Upper lobe of left lung (tissue), 4 donors: Measurements from ENCODE around the gene KLHL17.

ENCODE experiments used
- EP300 ChIP-seq, 4 donors: sonication (generic); formaldehyde crosslinking; IDR thresholded peaks; one replicate each; pipeline ENCODE4 v1.5.1; 2017; ENCODE audit warnings: antibody characterized with exemption in 4 of 4, control low read depth in 2 of 4
- POLR2AphosphoS5 ChIP-seq, 2 donors: sonication (generic); formaldehyde crosslinking; IDR thresholded peaks; one replicate each; pipeline ENCODE4 v1.5.1; 2017; ENCODE audit warnings: antibody characterized with exemption in 2 of 2
- TF ChIP-seq, protein P1 (sequence below), 6 experiments: fragments of 450-650 bp in 4 of 6; fragments of 200-600 bp in 2 of 6; sonication (generic) in 2 of 6; IDR thresholded peaks; one replicate each; pipeline ENCODE4 v1.5.1; 2016 to 2019; ENCODE audit warnings: antibody characterized with exemption in 6 of 6

DNA sequence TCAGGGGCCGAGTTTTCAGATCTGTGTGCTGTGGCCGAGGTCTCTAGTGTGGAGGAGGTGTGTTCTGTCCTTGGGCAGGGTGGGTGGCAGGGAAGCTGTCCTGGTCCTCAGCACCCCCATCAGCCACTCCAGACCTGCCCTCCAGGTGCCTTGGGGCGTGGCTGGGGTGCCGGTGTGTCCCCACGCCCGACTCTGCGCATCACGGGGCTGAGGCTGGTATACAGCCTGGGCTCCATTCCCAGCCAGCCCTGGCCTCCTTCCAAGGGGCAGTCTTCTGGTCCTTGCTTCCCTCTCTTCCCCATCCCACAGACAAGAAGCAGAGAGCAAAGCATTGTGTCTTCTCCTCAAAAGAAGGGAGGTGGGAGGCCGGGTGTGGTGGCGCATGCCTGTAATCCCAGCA is 32.6 kb upstream of the KLHL17 start:
- TF ChIP-seq, protein P1, sequence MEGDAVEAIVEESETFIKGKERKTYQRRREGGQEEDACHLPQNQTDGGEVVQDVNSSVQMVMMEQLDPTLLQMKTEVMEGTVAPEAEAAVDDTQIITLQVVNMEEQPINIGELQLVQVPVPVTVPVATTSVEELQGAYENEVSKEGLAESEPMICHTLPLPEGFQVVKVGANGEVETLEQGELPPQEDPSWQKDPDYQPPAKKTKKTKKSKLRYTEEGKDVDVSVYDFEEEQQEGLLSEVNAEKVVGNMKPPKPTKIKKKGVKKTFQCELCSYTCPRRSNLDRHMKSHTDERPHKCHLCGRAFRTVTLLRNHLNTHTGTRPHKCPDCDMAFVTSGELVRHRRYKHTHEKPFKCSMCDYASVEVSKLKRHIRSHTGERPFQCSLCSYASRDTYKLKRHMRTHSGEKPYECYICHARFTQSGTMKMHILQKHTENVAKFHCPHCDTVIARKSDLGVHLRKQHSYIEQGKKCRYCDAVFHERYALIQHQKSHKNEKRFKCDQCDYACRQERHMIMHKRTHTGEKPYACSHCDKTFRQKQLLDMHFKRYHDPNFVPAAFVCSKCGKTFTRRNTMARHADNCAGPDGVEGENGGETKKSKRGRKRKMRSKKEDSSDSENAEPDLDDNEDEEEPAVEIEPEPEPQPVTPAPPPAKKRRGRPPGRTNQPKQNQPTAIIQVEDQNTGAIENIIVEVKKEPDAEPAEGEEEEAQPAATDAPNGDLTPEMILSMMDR (IDR thresholded peaks at IDR 0.05): no peak
- no peak for TF ChIP-seq POLR2AphosphoS5 (IDR thresholded peaks at IDR 0.05)
- no peak for TF ChIP-seq EP300 (IDR thresholded peaks at IDR 0.05)
